Prostate gland (tissue), 2 donors: ENCODE results near the gene AUTS2. TPM values are rescaled to one million over a fixed set of nuclear protein-coding genes. Genes with fewer than 3 reads are reported as not detected.

Source experiments
- DNase-seq: peaks from one replicate; pipeline ENCODE4 v3.0.0-alpha.2; 2019; ENCODE audit warnings: low spot score
- H3K27ac ChIP-seq, 2 donors: fragments of 200-600 bp; sonication (generic); 2 replicates each; pipeline ENCODE4 v1.5.1; 2017 to 2019
- H3K27me3 ChIP-seq: fragments of 200-600 bp; sonication (generic); replicated peaks from 2 replicates; pipeline ENCODE4 v1.5.1; 2019; ENCODE audit not compliant: insufficient read depth
- H3K36me3 ChIP-seq, 2 donors: fragments of 200-600 bp; sonication (generic); 1 replicate in 1 of 2; 2 replicates in 1 of 2; pipeline versions ENCODE4 v1.5.1 to v1.8.1; 2017 to 2019
- H3K4me1 ChIP-seq: fragments of 200-600 bp; sonication (generic); replicated peaks from 2 replicates; pipeline ENCODE4 v1.5.1; 2019
- H3K4me3 ChIP-seq, 2 donors: fragments of 200-600 bp; sonication (generic); 2 replicates each; pipeline ENCODE4 v1.5.1; 2017 to 2019
- H3K9me3 ChIP-seq: fragments of 200-600 bp; sonication (generic); 2 replicates; pipeline ENCODE4 v1.5.1; 2017
- POLR2A ChIP-seq: fragments of 450-650 bp; IDR thresholded peaks from one replicate; pipeline ENCODE4 v1.6.1; 2016; ENCODE audit warnings: antibody characterized with exemption, mild to moderate bottlenecking
- POLR2AphosphoS5 ChIP-seq: sonication (generic); formaldehyde crosslinking; IDR thresholded peaks from one replicate; pipeline ENCODE4 v1.6.1; 2017; ENCODE audit warnings: antibody characterized with exemption
- WGBS: methylation state at CpG from one replicate; pipeline ENCODE4 v1.1.5; 2018; 5-methylcytosine and 5-hydroxymethylcytosine counted together
- intact Hi-C: fragments of 100-400 bp; cut with DNase I; formaldehyde crosslinking; loops from one replicate; pipeline ENCODE4 v1.14.2; 2022
- total RNA-seq, 2 donors: library from RNA; depleted of rRNA; stranded (reverse); fragments of >200 nt; gene quantifications; one replicate each; pipeline ENCODE4 v1.1.0, GENCODE V29; 2016
- TF ChIP-seq, protein P1 (sequence below), 4 experiments: fragments of 200-600 bp in 2 of 4; fragments of 450-650 bp in 2 of 4; sonication (generic) in 2 of 4; IDR thresholded peaks; 1 replicate in 3 of 4; 2 replicates in 1 of 4; pipeline ENCODE4 v1.5.1; 2016 to 2019; ENCODE audit warnings: antibody characterized with exemption in 4 of 4, mild to moderate bottlenecking in 2 of 4, moderate library complexity in 2 of 4

AUTS2 gene
- total RNA-seq, 2 donors from 2014 or later = 25.0 to 55.2 TPM

DNA sequence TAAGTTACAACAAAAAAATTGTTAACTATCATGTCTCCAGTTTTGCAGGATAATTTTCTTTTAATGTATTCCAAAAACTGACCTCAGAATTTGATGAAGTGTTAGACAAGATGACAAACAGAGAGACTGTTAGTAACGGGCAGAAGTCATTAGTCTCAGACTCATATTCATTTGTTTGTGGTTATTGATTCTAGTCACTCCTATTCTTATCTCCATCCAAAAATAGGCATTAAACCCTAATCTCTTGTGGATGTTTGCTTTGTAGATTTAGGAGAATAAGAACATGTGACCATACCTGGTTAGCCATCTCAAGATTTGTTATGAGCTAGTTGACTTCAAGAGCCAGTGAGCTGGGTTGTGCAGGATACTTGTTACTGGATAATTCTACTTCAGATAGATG is 261.1 kb downstream of the AUTS2 start:
- Histone ChIP-seq H3K27me3 (no peaks in the 10 kb centered on the region), H3K27ac (no peak overlapping the region), H3K4me3 (no peak overlapping the region), H3K4me1 (no peaks in the 10 kb centered on the region), H3K36me3 (no peaks in the 10 kb centered on the region), H3K9me3 (no peaks in the 10 kb centered on the region)
- no peak for DNase-seq
- TF ChIP-seq, protein P1, sequence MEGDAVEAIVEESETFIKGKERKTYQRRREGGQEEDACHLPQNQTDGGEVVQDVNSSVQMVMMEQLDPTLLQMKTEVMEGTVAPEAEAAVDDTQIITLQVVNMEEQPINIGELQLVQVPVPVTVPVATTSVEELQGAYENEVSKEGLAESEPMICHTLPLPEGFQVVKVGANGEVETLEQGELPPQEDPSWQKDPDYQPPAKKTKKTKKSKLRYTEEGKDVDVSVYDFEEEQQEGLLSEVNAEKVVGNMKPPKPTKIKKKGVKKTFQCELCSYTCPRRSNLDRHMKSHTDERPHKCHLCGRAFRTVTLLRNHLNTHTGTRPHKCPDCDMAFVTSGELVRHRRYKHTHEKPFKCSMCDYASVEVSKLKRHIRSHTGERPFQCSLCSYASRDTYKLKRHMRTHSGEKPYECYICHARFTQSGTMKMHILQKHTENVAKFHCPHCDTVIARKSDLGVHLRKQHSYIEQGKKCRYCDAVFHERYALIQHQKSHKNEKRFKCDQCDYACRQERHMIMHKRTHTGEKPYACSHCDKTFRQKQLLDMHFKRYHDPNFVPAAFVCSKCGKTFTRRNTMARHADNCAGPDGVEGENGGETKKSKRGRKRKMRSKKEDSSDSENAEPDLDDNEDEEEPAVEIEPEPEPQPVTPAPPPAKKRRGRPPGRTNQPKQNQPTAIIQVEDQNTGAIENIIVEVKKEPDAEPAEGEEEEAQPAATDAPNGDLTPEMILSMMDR (IDR thresholded peaks at IDR 0.05) = no peak
- TF ChIP-seq POLR2A (no peak), POLR2AphosphoS5 (no peak)
- intact Hi-C loops = no loop called here
- 70% methylated on average over 1 of the region's 1 CpG for WGBS

DNA sequence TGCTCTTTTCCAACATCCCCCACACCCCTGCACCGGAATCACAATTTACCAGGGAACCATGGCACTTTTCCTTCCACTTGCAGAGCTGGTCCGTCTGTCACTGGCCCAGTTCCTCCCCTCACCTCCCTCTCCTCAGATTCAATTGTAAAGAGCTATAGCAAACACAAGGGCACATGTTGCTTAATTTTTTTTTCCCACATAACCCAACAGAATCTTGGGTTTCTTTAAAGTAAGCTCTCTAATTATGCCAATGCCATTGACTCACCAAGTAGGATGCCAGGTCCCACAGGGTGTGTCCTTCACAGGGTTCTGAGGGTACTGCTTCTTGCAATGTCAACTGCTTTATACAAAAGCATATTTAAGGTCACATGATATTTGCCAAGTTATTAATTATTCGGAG is 262.2 kb downstream of the AUTS2 start:
- Histone ChIP-seq H3K27ac (peak overlapping the region in 1 of 2 donors; percentile 58), H3K27me3 (no peaks in the 10 kb centered on the region), H3K36me3 (no peaks in the 10 kb centered on the region), H3K4me3 (no peak overlapping the region), H3K9me3 (no peaks in the 10 kb centered on the region), H3K4me1 (no peaks in the 10 kb centered on the region)
- TF ChIP-seq POLR2A (no peak), POLR2AphosphoS5 (peak; percentile 69)
- intact Hi-C loops = no loop called here
- DNase-seq = peak; percentile 61
- WGBS = 37% methylated on average over 3 of the region's 3 CpGs

DNA sequence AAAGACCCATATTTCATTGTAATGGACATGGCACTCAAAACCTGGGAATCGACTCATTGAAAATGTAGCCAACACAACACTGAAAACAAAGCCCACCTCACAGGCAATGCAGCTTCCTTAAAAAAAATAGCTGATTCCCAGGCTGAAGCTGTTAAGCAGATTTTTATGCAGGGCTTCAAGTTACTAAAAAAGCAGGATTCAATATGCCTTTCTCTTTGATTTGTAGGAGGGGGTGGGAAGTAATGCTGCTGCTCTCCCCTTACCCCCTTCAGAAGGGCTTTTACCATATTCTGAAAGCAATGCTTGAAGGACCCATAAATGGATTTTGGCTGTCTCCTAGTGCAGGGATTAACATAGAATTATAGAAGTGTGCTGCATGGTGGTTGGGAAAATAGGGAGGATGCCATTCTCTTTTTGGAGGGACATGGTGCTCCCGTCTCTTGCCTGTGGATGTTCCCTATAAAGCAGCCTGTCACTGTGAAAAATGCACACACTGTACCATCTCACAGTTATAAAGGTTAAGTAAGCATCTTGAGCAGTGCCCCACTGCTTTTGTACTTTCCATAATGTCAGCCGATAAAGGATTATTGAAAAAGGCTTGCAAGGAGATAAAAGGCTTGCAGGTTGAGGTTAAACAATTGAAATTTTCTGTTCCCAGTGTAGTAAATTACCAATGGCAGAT is 262.8 kb downstream of the AUTS2 start:
- peak overlapping the region in 1 of 2 donors; percentile 58 for H3K27ac ChIP-seq

GRCh38 chr7:69862413-69863064 is 264.3 kb downstream of the AUTS2 start:
- Histone ChIP-seq H3K4me1 (no peaks in the 10 kb centered on the region), H3K9me3 (no peaks in the 10 kb centered on the region), H3K27me3 (no peaks in the 10 kb centered on the region), H3K4me3 (no peak overlapping the region), H3K36me3 (no peaks in the 10 kb centered on the region), H3K27ac (no peak overlapping the region)
- TF ChIP-seq, protein P1 (IDR thresholded peaks at IDR 0.05) = no peak
- TF ChIP-seq POLR2AphosphoS5 = no peak
- TF ChIP-seq POLR2A = no peak
- 43% methylated on average over 5 of the region's 5 CpGs for WGBS
- DNase-seq = no peak
- intact Hi-C loops = no loop called here

More for the DNA sequence above, 262.8 kb downstream of the AUTS2 start:
- Histone ChIP-seq H3K36me3 (no peaks in the 10 kb centered on the region), H3K27me3 (no peaks in the 10 kb centered on the region), H3K4me3 (no peak overlapping the region), H3K9me3 (no peaks in the 10 kb centered on the region), H3K4me1 (no peaks in the 10 kb centered on the region)
- TF ChIP-seq, protein P1 (IDR thresholded peaks at IDR 0.05) = no peak
- TF ChIP-seq POLR2AphosphoS5 = peak; percentile 82
- no peak for TF ChIP-seq POLR2A
- peak; percentile 59 for DNase-seq
- intact Hi-C loops = no loop called here
- 35% methylated on average over 3 of the region's 3 CpGs for WGBS

- no peaks in the 10 kb centered on the region for H3K4me1 ChIP-seq
- WGBS = 58% methylated on average over 1 of the region's 1 CpG
- intact Hi-C loops = no loop called here
Observed at GRCh38 chr7:69864274-69864673, 266.0 kb downstream of the AUTS2 start.

More at GRCh38 chr7:69864274-69864673, 266.0 kb downstream of the AUTS2 start:
- H3K27ac ChIP-seq = no peak overlapping the region
- H3K36me3 ChIP-seq = no peaks in the 10 kb centered on the region
- H3K4me3 ChIP-seq = no peak overlapping the region
- H3K27me3 ChIP-seq = no peaks in the 10 kb centered on the region
- no peak for DNase-seq
- TF ChIP-seq POLR2AphosphoS5 (no peak), POLR2A (no peak)
- TF ChIP-seq, protein P1 (IDR thresholded peaks at IDR 0.05) = no peak
- H3K9me3 ChIP-seq = no peaks in the 10 kb centered on the region
